AG09319 (cell line): ENCODE measurements around the gene KRT80.

ENCODE experiments used
- DNase-seq: peaks from one replicate; pipeline ENCODE4 v3.0.0-alpha.2; 2010; ENCODE audit warnings: low read depth; ENCODE audit errors: extremely low read depth
- CTCF ChIP-seq: IDR thresholded peaks from 2 replicates; pipeline ENCODE4 v1.5.1; 2011; ENCODE audit warnings: low read depth, mild to moderate bottlenecking, inconsistent platforms, low read length, moderate library complexity

Gene KRT80

GRCh38 chr12:52165096-52165855 lies 26.5 kb downstream of the KRT80 start:
- DNase-seq = no peak
- TF ChIP-seq CTCF = no peak

GRCh38 chr12:52164624-52165023 lies 27.2 kb downstream of the KRT80 start:
- no peak for DNase-seq
- TF ChIP-seq CTCF = no peak

- TF ChIP-seq CTCF = no peak
- no peak for DNase-seq
Observed at GRCh38 chr12:52162981-52163380, 28.8 kb downstream of the KRT80 start.

- no peak for DNase-seq
- no peak for TF ChIP-seq CTCF
Observed at GRCh38 chr12:52160200-52160599, 31.6 kb downstream of the KRT80 start.

GRCh38 chr12:52157566-52158150 lies 34.2 kb downstream of the KRT80 start:
- TF ChIP-seq CTCF = no peak

GRCh38 chr12:52156757-52157565 lies 34.9 kb downstream of the KRT80 start:
- peak; percentile 98 for TF ChIP-seq CTCF
- no peak for DNase-seq

More at GRCh38 chr12:52157566-52158150, 34.2 kb downstream of the KRT80 start:
- DNase-seq = no peak

- TF ChIP-seq CTCF = no peak
- no peak for DNase-seq
Observed at GRCh38 chr12:52156311-52156710, 35.5 kb downstream of the KRT80 start.
